PC-9 (cell line): ENCODE results near the gene NIBAN1. TPM values are rescaled to one million over a fixed set of nuclear protein-coding genes. Genes with fewer than 3 reads are reported as not detected.

Experiments
- BruUV-seq: library from RNA; stranded (reverse); fragments of 400-500 nt; replicated peaks from 2 replicates; lab custom pipeline; 2021; lab: Mats Ljungman, UMichigan
- CTCF ChIA-PET: fragments of 300-600 bp; sonication (Branson Sonifier 250); formaldehyde crosslinking; loops from one replicate; lab custom pipeline; 2022; ENCODE audit warnings: antibody characterized with exemption; lab: Charles Lee
- POLR2A ChIA-PET: fragments of 300-600 bp; sonication (Branson Sonifier 250); formaldehyde crosslinking; loops from one replicate; lab custom pipeline; 2022; ENCODE audit warnings: antibody characterized with exemption; ENCODE audit not compliant: unreplicated experiment; lab: Charles Lee
- DNase-seq, 2 experiments: peaks; one replicate each; pipeline versions ENCODE4 v3.0.0 to v3.0.0-alpha.2; 2015 to 2022; ENCODE audit warnings: mixed read lengths in 1 of 2
- H2AFZ ChIP-seq: fragments of 200-600 bp; sonication (generic); 2 replicates; pipeline ENCODE4 v1.8.1; 2017; ENCODE audit warnings: antibody characterized with exemption
- H3F3A ChIP-seq: fragments of 200-600 bp; sonication (generic); 2 replicates; pipeline ENCODE4 v1.8.1; 2017; ENCODE audit warnings: antibody characterized with exemption, mild to moderate bottlenecking, low read depth; ENCODE audit not compliant: insufficient read depth
- H3K27ac ChIP-seq: fragments of 200-600 bp; sonication (generic); 2 replicates; pipeline ENCODE4 v1.6.1; 2016; ENCODE audit warnings: mixed run types
- H3K27me3 ChIP-seq: fragments of 200-600 bp; sonication (generic); 2 replicates; pipeline ENCODE4 v1.6.1; 2016; ENCODE audit warnings: low read depth, mixed run types; ENCODE audit not compliant: insufficient read depth
- H3K36me3 ChIP-seq: fragments of 200-600 bp; sonication (generic); 2 replicates; pipeline ENCODE4 v1.6.1; 2016; ENCODE audit warnings: low read depth, mixed run types
- H3K4me1 ChIP-seq: fragments of 200-600 bp; sonication (generic); replicated peaks from 2 replicates; pipeline ENCODE4 v1.6.1; 2016; ENCODE audit warnings: mixed run types; ENCODE audit not compliant: insufficient read depth
- H3K4me2 ChIP-seq: fragments of 200-600 bp; sonication (generic); 2 replicates; pipeline ENCODE4 v1.6.1; 2017; ENCODE audit warnings: mixed run types
- H3K4me3 ChIP-seq: fragments of 200-600 bp; sonication (generic); 2 replicates; pipeline ENCODE4 v1.6.1; 2016; ENCODE audit warnings: mixed run types
- H3K79me2 ChIP-seq: fragments of 200-600 bp; sonication (generic); 2 replicates; pipeline ENCODE4 v1.6.1; 2017; ENCODE audit warnings: low read depth, mixed run types
- H3K9me2 ChIP-seq: fragments of 200-600 bp; sonication (generic); 2 replicates; pipeline ENCODE4 v1.8.1; 2017; ENCODE audit warnings: mild to moderate bottlenecking; ENCODE audit not compliant: insufficient read depth
- H3K9me3 ChIP-seq: fragments of 200-600 bp; sonication (generic); 2 replicates; pipeline ENCODE4 v1.8.1; 2016; ENCODE audit warnings: low read depth; ENCODE audit not compliant: insufficient read depth
- H4K20me1 ChIP-seq: fragments of 200-600 bp; sonication (generic); 2 replicates; pipeline ENCODE4 v1.8.1; 2017; ENCODE audit not compliant: insufficient read depth
- CTCF ChIP-seq: fragments of 200-600 bp; sonication (generic); conservative IDR thresholded peaks from 2 replicates; pipeline ENCODE4 v1.6.1; 2017; ENCODE audit warnings: mixed run types, antibody characterized with exemption, mild to moderate bottlenecking, moderate library complexity
- EZH2 ChIP-seq: fragments of 200-600 bp; sonication (generic); IDR thresholded peaks from 2 replicates; pipeline ENCODE4 v1.8.0; 2017; ENCODE audit warnings: antibody characterized with exemption, low read depth
- intact Hi-C: fragments of 100-400 bp; cut with micrococcal nuclease; formaldehyde crosslinking; loops from one replicate; pipeline ENCODE4 v1.10.0; 2022; ENCODE audit not compliant: unreplicated experiment
- total RNA-seq: library from RNA; stranded (reverse); gene quantifications from 2 replicates; pipeline ENCODE4 v1.2.3, GENCODE V29; 2021

The NIBAN1 gene
- total RNA-seq, 1 experiment from 2014 or later = 29.3 TPM

- Histone ChIP-seq H2AFZ (peak overlapping the region; percentile 89), H3K4me1 (peaks cover 20% of the 10 kb centered on the region), H3K27ac (no peak overlapping the region), H3F3A (no peaks in the 10 kb centered on the region), H3K4me3 (peak overlapping the region; percentile 92; the same call in 1 of the 2 replicates), H3K9me3 (no peaks in the 10 kb centered on the region), H3K36me3 (no peaks in the 10 kb centered on the region), H3K9me2 (no peaks in the 10 kb centered on the region), H4K20me1 (no peaks in the 10 kb centered on the region), H3K27me3 (no peaks in the 10 kb centered on the region), H3K79me2 (0 out of 2 replicates have a peak, but pooled peaks cover 4% of the 10 kb centered on the region), H3K4me2 (peak overlapping the region; percentile 96)
- POLR2A ChIA-PET = no interaction called here
- DNase-seq = no peak
- intact Hi-C loops = loop anchor here (5.0 kb wide), 1 partner anchor 183 kb away; the partner anchor contains the start of genes SWT1 and TRMT1L
- no TSS peak for BruUV-seq
- TF ChIP-seq CTCF (no peak), EZH2 (no peak)
- CTCF ChIA-PET = no interaction called here
These were observed 468 bp upstream of the NIBAN1 start for GRCh38 chr1:184974837-184975115.

- H3F3A ChIP-seq = no peaks in the 10 kb centered on the region
- TF ChIP-seq CTCF (no peak), EZH2 (no peak)
- H3K4me3 ChIP-seq = peak overlapping the region; percentile 92
- intact Hi-C loops = loop anchor here (5.0 kb wide), 1 partner anchor 184 kb away; the partner anchor contains the start of genes SWT1 and TRMT1L
- H3K9me2 ChIP-seq = no peaks in the 10 kb centered on the region
- H4K20me1 ChIP-seq = no peaks in the 10 kb centered on the region
- CTCF ChIA-PET = interaction anchor here (0.6 kb wide), 1 partner anchor 72 kb away, joined by 15 read pairs; the partner anchor contains the start of gene RNF2
- BruUV-seq = TSS peak; percentile 48
- H3K36me3 ChIP-seq = no peaks in the 10 kb centered on the region
- POLR2A ChIA-PET = interaction anchor here (0.6 kb wide), 2 partner anchors 146 to 181 kb away, joined by 4 to 9 read pairs; no protein-coding TSS in a partner anchor
- peak in 1 of 2 experiments; percentile 38 for DNase-seq
- H2AFZ ChIP-seq = peak overlapping the region; percentile 89
- peak overlapping the region; percentile 96 for H3K4me2 ChIP-seq
- H3K27me3 ChIP-seq = no peaks in the 10 kb centered on the region
- H3K9me3 ChIP-seq = no peaks in the 10 kb centered on the region
- 0 out of 2 replicates have a peak, but pooled peaks cover 4% of the 10 kb centered on the region for H3K79me2 ChIP-seq
- H3K4me1 ChIP-seq = peaks cover 20% of the 10 kb centered on the region
- H3K27ac ChIP-seq = peak overlapping the region; percentile 52
These were observed 844 bp downstream of the NIBAN1 start for GRCh38 chr1:184973272-184974055.

GRCh38 chr1:184972315-184973055 lies 1.8 kb downstream of the NIBAN1 start:
- no peak overlapping the region for H2AFZ ChIP-seq
- H3K9me3 ChIP-seq = no peaks in the 10 kb centered on the region
- no peaks in the 10 kb centered on the region for H3K9me2 ChIP-seq
- no TSS peak for BruUV-seq
- no peaks in the 10 kb centered on the region for H3K27me3 ChIP-seq
- H4K20me1 ChIP-seq = no peaks in the 10 kb centered on the region
- H3K4me2 ChIP-seq = peak overlapping the region; percentile 96
- no peak for DNase-seq
- intact Hi-C loops = loop anchor here (5.0 kb wide), 1 partner anchor 185 kb away; the partner anchor contains the start of genes SWT1 and TRMT1L
- peak overlapping the region; percentile 92 for H3K4me3 ChIP-seq
- ChIA-PET CTCF (no interaction called here), POLR2A (interaction anchor here (0.6 kb wide), 1 partner anchor 217 kb away, joined by 13 read pairs; no protein-coding TSS in a partner anchor)
- H3F3A ChIP-seq = no peaks in the 10 kb centered on the region
- TF ChIP-seq EZH2 (no peak), CTCF (no peak)
- no peaks in the 10 kb centered on the region for H3K36me3 ChIP-seq
- peaks cover 20% of the 10 kb centered on the region for H3K4me1 ChIP-seq
- H3K79me2 ChIP-seq = 0 out of 2 replicates have a peak, but pooled peaks cover 4% of the 10 kb centered on the region
- no peak overlapping the region; the same call in 1 of the 2 replicates for H3K27ac ChIP-seq
